K562 (cell line): ENCODE results near the gene LRP2. TPM values are rescaled to one million over a fixed set of nuclear protein-coding genes. Genes with fewer than 3 reads are reported as not detected.

Experiments used
- ATAC-seq: fragments of 200-7000 bp; cut with Tn5 transposase; 3 replicates; pipeline ENCODE4 v1.9.1; 2020; ENCODE audit warnings: moderate library complexity
- BruUV-seq: library from RNA; stranded (reverse); fragments of 400-500 nt; replicated peaks from 2 replicates; lab custom pipeline; 2021; lab: Mats Ljungman, UMichigan
- CTCF ChIA-PET: fragments of 300-600 bp; formaldehyde crosslinking; extraction: SDS; loops from one replicate; lab custom pipeline; 2021; ENCODE audit warnings: low intra/inter-chr PET ratio; lab: Yijun Ruan, JAX
- POLR2A ChIA-PET: fragments of 300-600, 350-650 bp; sonication (Branson Sonifier 250); formaldehyde crosslinking; extraction: SDS; loops from one replicate; lab custom pipeline; 2021; ENCODE audit warnings: antibody characterized with exemption, inconsistent platforms; lab: Yijun Ruan, JAX
- DNase-seq, 4 experiments: peaks; one replicate each; pipeline versions ENCODE4 v3.0.0 to v3.0.0-alpha.2; 2011 to 2018; ENCODE audit warnings: low spot score in 3 of 4, mixed read lengths in 3 of 4; ENCODE audit errors: extremely low read depth in 1 of 4
- FAIRE-seq: peaks from 2 replicates; lab custom pipeline; 2011; peaks lifted over from hg19 to GRCh38; lab: Jason Lieb, UNC
- H2AFZ ChIP-seq: 2 replicates; pipeline ENCODE4 v1.6.0; 2011; ENCODE audit warnings: low read depth, low read length, control low read depth, inconsistent platforms
- H3K27ac ChIP-seq: fragments of 200-600 bp; 3 replicates; pipeline ENCODE4 v1.8.0; 2011; ENCODE audit warnings: low read depth, mild to moderate bottlenecking, control low read depth, inconsistent platforms, low read length, moderate library complexity, mixed read lengths; ENCODE audit errors: extremely low read depth
- H3K27me3 ChIP-seq, 2 experiments: fragments of 300-600 bp in 1 of 2; 2 replicates in 1 of 2; 3 replicates in 1 of 2; pipeline versions ENCODE4 v1.6.0 to v1.8.0; 2011; ENCODE audit warnings: inconsistent platforms in 2 of 2, low read length in 2 of 2, mild to moderate bottlenecking in 1 of 2, mixed read lengths in 1 of 2, moderate library complexity in 1 of 2; ENCODE audit not compliant: control insufficient read depth in 2 of 2, insufficient read depth in 2 of 2
- H3K36me3 ChIP-seq: fragments of 300-600 bp; 3 replicates; pipeline ENCODE4 v1.8.0; 2011; ENCODE audit warnings: mild to moderate bottlenecking, low read length, inconsistent platforms; ENCODE audit not compliant: control insufficient read depth, insufficient read depth
- H3K4me1 ChIP-seq, 2 experiments: fragments of 200-600 bp in 1 of 2; replicated peaks in 1 of 2; 2 replicates in 1 of 2; 3 replicates in 1 of 2; pipeline versions ENCODE4 v1.5.1 to v1.8.0; 2011; ENCODE audit warnings: inconsistent platforms in 2 of 2, low read length in 2 of 2, mild to moderate bottlenecking in 1 of 2, mixed read lengths in 1 of 2, moderate library complexity in 1 of 2; ENCODE audit not compliant: control insufficient read depth in 2 of 2, insufficient read depth in 2 of 2
- H3K4me2 ChIP-seq: 2 replicates; pipeline ENCODE4 v1.6.1; 2011; ENCODE audit warnings: low read length, control low read depth, inconsistent platforms, mixed read lengths; ENCODE audit not compliant: insufficient read depth
- H3K4me3 ChIP-seq: fragments of 200-600 bp; sonication (generic), shearing (Covaris generic); 2 replicates; pipeline ENCODE4 v1.5.1; 2016; ENCODE audit warnings: control low read depth, inconsistent platforms
- H3K79me2 ChIP-seq: fragments of 200-600 bp; 3 replicates; pipeline ENCODE4 v1.8.0; 2011; ENCODE audit warnings: low read length, inconsistent platforms; ENCODE audit not compliant: control insufficient read depth, insufficient read depth
- H3K9ac ChIP-seq, 2 experiments: 2 replicates each; pipeline versions ENCODE4 v1.6.0 to v1.6.1; 2011; ENCODE audit warnings: low read depth in 2 of 2, low read length in 2 of 2, control low read depth in 1 of 2, inconsistent platforms in 1 of 2, mild to moderate bottlenecking in 1 of 2, mixed read lengths in 1 of 2; ENCODE audit not compliant: insufficient read depth in 1 of 2
- H3K9me1 ChIP-seq: one replicate; pipeline ENCODE4 v1.6.0; 2011; ENCODE audit warnings: inconsistent platforms, mild to moderate bottlenecking, low read length, moderate library complexity; ENCODE audit not compliant: control insufficient read depth, insufficient read depth
- H3K9me3 ChIP-seq: replicated peaks from 2 replicates; pipeline ENCODE4 v1.5.1; 2011; ENCODE audit warnings: low read depth, low read length, inconsistent platforms; ENCODE audit not compliant: control insufficient read depth, insufficient read depth
- H4K20me1 ChIP-seq: replicated peaks from 2 replicates; pipeline ENCODE4 v1.6.1; 2011; ENCODE audit warnings: low read length, inconsistent platforms, mixed read lengths; ENCODE audit not compliant: control insufficient read depth, insufficient read depth
- CBFA2T2 ChIP-seq: fragments of 450-650 bp; conservative IDR thresholded peaks from 2 replicates; pipeline ENCODE4 v1.6.1; 2017; ENCODE audit warnings: mild to moderate bottlenecking
- CBX1 ChIP-seq: sonication (generic); IDR thresholded peaks from 2 replicates; pipeline ENCODE4 v1.6.1; 2016; ENCODE audit warnings: antibody characterized with exemption, low read depth, mild to moderate bottlenecking
- KDM1A ChIP-seq, 2 experiments: fragments of 450-650 bp; IDR thresholded peaks; 2 replicates each; pipeline ENCODE4 v1.6.1; 2016; ENCODE audit warnings: mild to moderate bottlenecking in 2 of 2
- SOX6 ChIP-seq: fragments of 450-650 bp; IDR thresholded peaks from 2 replicates; pipeline ENCODE4 v1.6.1; 2014; ENCODE audit warnings: mild to moderate bottlenecking
- WGBS: fragments of 100-300 bp; shearing (Covaris generic); methylation state at CpG from one replicate; pipeline ENCODE4 v1.1.6; 2016; ENCODE audit warnings: low coverage, mixed read lengths; ENCODE audit not compliant: insufficient coverage; ENCODE audit errors: missing lambda C conversion rate; 5-methylcytosine and 5-hydroxymethylcytosine counted together
- in situ Hi-C: fragments of 300-500 bp; cut with MboI; formaldehyde crosslinking; loops from 4 replicates; pipeline ENCODE4 v1.15.0; 2018; ENCODE audit warnings: inconsistent platforms, mixed read lengths
- intact Hi-C: fragments of 100-400 bp; cut with micrococcal nuclease; formaldehyde crosslinking; loops from 2 replicates; pipeline ENCODE4 v1.14.2; 2022
- polyA plus RNA-seq, 8 experiments: library from polyadenylated mRNA; depleted of rRNA in 4 of 8; stranded (reverse) in 5 of 8; unstranded in 3 of 8; fragments of >200 nt; fragmentation: Nextera tagmentation in 2 of 8; fragmentation: Illumina TruSeq in 1 of 8; extraction: Ambion mirVana in 2 of 8; extraction: Trizol in 1 of 8; gene quantifications; 2 replicates each; pipeline versions ENCODE4 v1.2.1 to v1.2.3, GENCODE V29; 2011 to 2014; ENCODE audit warnings: inconsistent platforms in 1 of 8, missing spikeins in 1 of 8
- total RNA-seq, 7 experiments: library from RNA; depleted of rRNA in 6 of 7; stranded (reverse); fragments of >200 nt in 6 of 7; fragmentation: Illumina TruSeq in 2 of 7; extraction: Trizol in 2 of 7; gene quantifications; 2 replicates each; pipeline versions ENCODE4 v1.2.1 to v1.2.3, GENCODE V29; 2011 to 2021; ENCODE audit warnings: low replicate concordance in 1 of 7
- TF ChIP-seq, protein P1 (sequence below): fragments of 250-450 bp; sonication (Bioruptor Pico); IDR thresholded peaks from 2 replicates; pipeline ENCODE4 v1.4.0; 2020
- TF ChIP-seq, protein P2 (sequence below): sonication (generic); formaldehyde crosslinking; IDR thresholded peaks from 2 replicates; pipeline ENCODE4 v1.8.0; 2022; ENCODE audit warnings: missing genetic modification reagents, mild to moderate bottlenecking, borderline replicate concordance
- TF ChIP-seq, protein P3 (sequence below): fragments of 450-650 bp; formaldehyde crosslinking; IDR thresholded peaks from 2 replicates; pipeline ENCODE4 v1.4.0; 2020; ENCODE audit warnings: mild to moderate bottlenecking

LRP2 gene
- total and polyA plus RNA-seq, 9 of the 15 experiments (the other 6 are each of a cell fraction or from before 2014, with no cell fraction given), result 0.04 to 0.18 (median 0.11) TPM; not detected in 1

DNA sequence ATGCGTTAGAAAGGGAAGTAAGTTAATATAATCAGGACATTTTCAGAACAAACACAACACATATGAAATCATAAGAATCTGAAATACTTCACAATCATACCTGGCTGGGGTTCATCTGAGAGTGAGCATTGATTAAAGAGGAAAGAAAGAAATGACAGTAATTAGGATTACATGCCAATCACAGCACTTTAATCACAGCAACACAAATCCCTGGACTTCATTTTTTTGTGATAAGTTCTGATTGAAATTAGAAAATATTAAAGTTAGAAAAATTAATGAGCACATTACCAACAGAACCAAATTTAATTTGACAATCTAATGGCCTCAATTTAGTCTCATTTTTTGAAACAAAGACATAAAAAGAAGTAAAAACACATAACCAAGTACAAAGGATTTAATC, 121.9 kb downstream of the LRP2 start:
- CTCF ChIA-PET, result no interaction called here
- 0% methylated on average over 1 of the region's 1 CpG for WGBS
- no TSS peak for BruUV-seq

More for the DNA sequence above, 121.9 kb downstream of the LRP2 start:
- in situ Hi-C loops (no loop called here), intact Hi-C loops (no loop called here)
- TF ChIP-seq, protein P1, sequence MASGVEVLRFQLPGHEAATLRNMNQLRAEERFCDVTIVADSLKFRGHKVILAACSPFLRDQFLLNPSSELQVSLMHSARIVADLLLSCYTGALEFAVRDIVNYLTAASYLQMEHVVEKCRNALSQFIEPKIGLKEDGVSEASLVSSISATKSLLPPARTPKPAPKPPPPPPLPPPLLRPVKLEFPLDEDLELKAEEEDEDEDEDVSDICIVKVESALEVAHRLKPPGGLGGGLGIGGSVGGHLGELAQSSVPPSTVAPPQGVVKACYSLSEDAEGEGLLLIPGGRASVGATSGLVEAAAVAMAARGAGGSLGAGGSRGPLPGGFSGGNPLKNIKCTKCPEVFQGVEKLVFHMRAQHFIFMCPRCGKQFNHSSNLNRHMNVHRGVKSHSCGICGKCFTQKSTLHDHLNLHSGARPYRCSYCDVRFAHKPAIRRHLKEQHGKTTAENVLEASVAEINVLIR, result no peak
- TF ChIP-seq SOX6, result no peak
- TF ChIP-seq, protein P2, sequence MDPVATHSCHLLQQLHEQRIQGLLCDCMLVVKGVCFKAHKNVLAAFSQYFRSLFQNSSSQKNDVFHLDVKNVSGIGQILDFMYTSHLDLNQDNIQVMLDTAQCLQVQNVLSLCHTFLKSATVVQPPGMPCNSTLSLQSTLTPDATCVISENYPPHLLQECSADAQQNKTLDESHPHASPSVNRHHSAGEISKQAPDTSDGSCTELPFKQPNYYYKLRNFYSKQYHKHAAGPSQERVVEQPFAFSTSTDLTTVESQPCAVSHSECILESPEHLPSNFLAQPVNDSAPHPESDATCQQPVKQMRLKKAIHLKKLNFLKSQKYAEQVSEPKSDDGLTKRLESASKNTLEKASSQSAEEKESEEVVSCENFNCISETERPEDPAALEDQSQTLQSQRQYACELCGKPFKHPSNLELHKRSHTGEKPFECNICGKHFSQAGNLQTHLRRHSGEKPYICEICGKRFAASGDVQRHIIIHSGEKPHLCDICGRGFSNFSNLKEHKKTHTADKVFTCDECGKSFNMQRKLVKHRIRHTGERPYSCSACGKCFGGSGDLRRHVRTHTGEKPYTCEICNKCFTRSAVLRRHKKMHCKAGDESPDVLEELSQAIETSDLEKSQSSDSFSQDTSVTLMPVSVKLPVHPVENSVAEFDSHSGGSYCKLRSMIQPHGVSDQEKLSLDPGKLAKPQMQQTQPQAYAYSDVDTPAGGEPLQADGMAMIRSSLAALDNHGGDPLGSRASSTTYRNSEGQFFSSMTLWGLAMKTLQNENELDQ, result no peak
- no peak for TF ChIP-seq CBX1
- peak; percentile 46 to 68; a peak in 3 of 4 replicates for TF ChIP-seq KDM1A (IDR thresholded peaks at IDR 0.05)
- TF ChIP-seq, protein P3, sequence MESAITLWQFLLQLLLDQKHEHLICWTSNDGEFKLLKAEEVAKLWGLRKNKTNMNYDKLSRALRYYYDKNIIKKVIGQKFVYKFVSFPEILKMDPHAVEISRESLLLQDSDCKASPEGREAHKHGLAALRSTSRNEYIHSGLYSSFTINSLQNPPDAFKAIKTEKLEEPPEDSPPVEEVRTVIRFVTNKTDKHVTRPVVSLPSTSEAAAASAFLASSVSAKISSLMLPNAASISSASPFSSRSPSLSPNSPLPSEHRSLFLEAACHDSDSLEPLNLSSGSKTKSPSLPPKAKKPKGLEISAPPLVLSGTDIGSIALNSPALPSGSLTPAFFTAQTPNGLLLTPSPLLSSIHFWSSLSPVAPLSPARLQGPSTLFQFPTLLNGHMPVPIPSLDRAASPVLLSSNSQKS (CRISPR knock-in tag), result no peak
- TF ChIP-seq CBFA2T2, result no peak
- no peak for ATAC-seq
- Histone ChIP-seq H3K27ac (no peak overlapping the region), H3K9ac (no peak overlapping the region), H3K9me3 (no peaks in the 10 kb centered on the region), H3K9me1 (no peaks in the 10 kb centered on the region), H3K36me3 (no peaks in the 10 kb centered on the region), H3K27me3 (peaks cover 6 to 10% of the 10 kb centered on the region in 2 experiments; a peak in 4 of 5 replicates), H3K79me2 (no peaks in the 10 kb centered on the region), H2AFZ (no peak overlapping the region), H3K4me2 (no peak overlapping the region), H4K20me1 (no peaks in the 10 kb centered on the region), H3K4me1 (no peaks in the 10 kb centered on the region), H3K4me3 (no peak overlapping the region)
- DNase-seq, result no peak
- no peak for FAIRE-seq
- POLR2A ChIA-PET, result no interaction called here
